HG03280 (cell line): ENCODE results near the gene PIP5K1C.

Experiments used
- ATAC-seq: cut with Tn5 transposase; IDR thresholded peaks from one replicate; pipeline ENCODE4 v1.9.1; 2021; ENCODE audit warnings: mild to moderate bottlenecking, moderate library complexity; ENCODE audit not compliant: unreplicated experiment

Gene PIP5K1C

GRCh38 chr19:3646336-3647092, 53.8 kb downstream of the PIP5K1C start:
- no peak for ATAC-seq

- no peak for ATAC-seq
Measured at GRCh38 chr19:3645726-3646125, 54.5 kb downstream of the PIP5K1C start.

DNA sequence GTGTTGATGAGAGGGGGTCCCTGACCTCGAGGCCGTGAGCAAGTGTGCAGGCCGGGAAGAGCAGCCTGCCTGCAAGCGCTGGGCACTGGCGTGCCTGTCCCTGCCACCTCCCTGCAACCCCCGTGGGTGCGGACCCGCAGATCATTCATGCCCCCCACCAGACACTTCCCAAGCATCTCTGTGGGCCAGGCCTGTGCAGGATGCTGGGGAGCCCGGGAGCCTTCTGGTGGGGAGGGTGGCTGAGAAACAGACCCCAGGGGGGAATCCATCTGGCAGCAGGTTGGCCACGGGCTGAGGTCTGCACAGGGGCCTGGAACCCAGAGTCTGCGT, 55.2 kb downstream of the PIP5K1C start:
- no peak for ATAC-seq

- ATAC-seq: no peak
Measured at GRCh38 chr19:3644351-3645066, 55.8 kb downstream of the PIP5K1C start.

- ATAC-seq: no peak
Measured at GRCh38 chr19:3643674-3644313, 56.5 kb downstream of the PIP5K1C start.

- ATAC-seq: no peak
Measured at GRCh38 chr19:3642987-3643673, 57.1 kb downstream of the PIP5K1C start.

DNA sequence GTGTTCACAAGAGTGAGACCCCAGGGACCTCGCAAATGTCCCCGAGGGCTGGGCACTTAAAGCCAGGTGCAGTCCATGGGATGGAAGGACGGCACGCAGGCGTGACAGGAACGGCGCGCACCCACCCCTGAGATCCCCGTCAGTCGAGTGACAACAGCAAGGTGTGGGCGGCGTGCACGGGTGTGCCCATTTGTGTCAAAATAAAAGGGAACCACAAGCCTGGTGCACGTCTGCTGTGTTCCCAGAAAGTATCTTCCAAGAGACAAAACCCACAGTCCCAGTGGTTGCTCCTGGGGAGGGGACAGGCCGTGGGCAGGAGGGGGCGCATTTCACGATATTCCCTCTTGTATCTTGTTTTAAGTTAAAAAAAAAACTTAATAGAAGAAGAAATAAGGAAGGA, 58.0 kb downstream of the PIP5K1C start:
- ATAC-seq: no peak

GRCh38 chr19:3641515-3642269, 58.6 kb downstream of the PIP5K1C start:
- no peak for ATAC-seq

GRCh38 chr19:3639479-3639878, 60.8 kb downstream of the PIP5K1C start:
- no peak for ATAC-seq

DNA sequence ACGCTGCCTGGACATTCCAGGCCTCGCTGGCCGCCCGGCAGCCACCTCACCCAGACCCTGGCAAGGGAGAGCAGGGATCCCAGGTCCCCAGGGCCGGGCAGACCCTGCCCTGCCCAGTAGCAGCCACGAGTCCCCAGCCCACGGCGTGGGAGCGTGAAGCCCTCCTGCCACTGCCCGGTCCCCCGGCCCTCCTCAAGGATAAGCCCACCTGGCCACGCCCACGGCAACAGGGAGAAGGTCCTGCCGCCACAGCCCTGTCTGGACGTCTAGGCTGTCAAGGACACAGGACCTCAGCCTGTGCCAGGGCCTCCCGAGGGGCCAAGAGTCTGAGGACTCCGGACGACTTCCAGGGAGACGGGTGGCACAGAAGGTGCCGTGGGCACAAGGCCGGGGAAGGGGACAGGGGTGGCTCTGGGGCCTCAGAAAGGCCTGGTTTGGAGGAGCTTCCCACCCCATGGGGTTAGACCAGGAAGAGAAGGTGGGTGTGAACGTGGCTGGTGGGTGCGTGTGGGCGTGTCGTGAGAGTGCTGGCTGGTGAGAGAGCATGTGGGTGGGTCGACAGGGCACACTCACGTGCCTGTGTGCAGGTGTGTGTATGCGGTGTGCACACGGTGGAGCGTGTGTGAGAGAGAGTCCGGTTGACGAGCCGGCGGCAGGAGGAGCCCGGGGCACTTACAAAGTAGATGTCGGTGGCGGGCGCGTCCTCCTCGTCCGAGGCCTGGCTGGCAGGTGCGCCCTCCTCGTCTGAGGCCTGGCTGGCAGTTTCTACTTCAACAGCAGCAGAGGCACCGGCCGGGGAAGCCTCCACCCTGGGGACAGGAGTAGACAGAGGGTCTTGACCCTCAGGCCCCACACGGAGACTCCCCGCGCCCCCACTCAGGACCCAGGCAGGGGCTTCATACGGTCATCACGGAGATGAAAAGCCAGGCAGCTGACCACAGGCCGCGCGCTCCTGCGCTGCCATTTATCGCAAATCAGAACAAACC, 61.8 kb downstream of the PIP5K1C start:
- no peak for ATAC-seq

DNA sequence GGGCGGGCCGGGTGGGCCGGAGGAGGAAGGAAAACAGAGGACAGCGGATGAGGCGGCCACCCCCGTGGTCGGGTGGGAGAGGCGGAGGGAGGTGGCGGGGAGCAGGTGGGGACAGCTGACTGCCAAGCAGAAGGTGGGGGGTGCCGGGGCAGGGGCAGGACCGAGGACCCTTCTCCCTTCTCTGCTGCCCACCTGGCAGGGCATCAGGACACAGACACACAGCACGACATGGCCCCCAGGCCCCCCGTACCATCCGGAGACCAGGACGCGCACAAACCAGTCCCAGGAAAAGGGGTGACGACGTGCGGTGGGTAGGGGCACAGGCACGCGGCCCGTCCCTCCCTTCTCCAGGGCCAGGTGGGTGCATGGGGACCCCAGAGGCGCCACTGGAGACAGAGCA, 62.6 kb downstream of the PIP5K1C start:
- ATAC-seq: no peak

GRCh38 chr19:3636962-3637361, 63.3 kb downstream of the PIP5K1C start:
- ATAC-seq: no peak

DNA sequence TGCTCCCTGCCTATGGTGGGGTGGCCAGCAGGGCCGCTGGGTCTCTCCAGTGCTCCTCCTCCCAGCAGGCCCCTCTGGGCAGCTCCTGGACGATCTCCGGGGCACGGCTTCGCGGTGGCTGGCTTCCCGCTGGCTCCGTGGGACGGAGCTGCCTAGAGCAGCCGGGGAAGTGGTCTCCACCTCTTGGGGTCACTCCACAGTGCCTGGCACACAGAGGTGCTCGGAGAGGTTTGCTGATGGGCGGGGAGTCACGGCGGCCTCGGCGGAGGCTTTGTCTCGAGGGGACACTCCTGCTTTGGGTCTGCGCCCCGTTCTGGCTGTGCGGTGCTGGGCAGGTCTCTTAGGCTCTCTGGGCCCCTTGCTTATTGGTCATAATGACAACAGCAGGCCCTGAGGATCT, 63.8 kb downstream of the PIP5K1C start:
- ATAC-seq: no peak

GRCh38 chr19:3634496-3635045, 65.7 kb downstream of the PIP5K1C start:
- no peak for ATAC-seq

GRCh38 chr19:3633559-3633988, 66.7 kb downstream of the PIP5K1C start:
- ATAC-seq: no peak

DNA sequence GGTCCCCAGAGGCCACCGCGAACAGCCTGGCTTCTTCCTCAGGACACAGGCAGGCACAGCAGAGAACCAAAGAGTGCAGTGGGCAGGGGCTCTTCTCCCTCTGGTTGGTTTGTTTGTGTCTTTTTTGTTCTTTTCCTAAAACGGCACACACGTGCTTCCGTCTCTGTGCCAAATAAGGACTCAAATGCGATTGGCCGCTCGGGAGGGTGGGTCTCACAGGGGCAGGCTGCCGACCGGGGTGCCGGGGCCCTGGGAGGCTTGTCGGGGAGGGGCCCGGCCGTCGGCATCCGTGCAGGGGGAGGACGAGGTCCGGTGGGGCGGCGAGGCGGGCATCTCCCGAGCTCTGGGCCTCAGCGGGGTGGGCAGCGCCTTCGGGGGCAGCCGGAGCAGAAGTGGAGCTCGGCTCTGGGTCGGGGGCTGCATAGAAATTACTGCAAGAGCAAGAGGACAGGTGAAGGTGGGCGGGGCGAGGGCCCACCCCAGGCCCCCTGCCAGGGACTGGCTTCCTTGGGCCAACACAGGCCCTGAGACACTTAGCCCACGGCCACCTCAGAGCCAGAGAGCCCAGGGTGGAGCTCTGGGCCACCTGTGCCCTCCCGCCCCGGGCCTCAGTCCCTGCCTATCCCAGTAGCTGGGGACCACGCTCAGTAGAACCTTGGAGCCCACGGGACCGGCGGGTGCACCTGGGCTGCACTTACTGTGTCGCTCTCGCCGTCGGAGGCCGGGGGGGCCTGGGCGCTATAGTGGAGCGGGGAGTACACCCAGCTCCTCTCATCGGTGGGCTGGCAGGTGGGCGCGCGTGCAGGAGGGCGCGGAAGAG, 67.3 kb downstream of the PIP5K1C start:
- no peak for ATAC-seq

DNA sequence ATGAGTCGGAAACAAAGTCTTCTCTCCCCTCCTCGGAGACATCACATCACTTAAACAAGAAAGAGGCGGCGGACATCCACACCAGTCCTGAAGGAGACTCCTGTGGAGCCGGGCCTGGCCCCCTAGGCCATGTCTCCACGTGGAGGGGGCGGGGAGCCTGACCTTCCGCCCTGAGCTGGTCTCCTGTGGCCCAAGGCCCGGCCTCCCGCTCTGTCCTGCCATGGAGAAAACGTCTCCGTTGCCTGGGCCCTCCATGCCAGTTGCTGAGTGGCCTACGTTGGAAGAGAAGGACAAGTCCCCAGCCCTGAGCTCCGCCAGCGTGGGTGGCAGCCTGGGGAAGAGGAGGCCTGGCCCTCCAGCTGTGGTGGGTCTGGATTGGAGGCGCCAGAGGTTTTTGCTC, 68.2 kb downstream of the PIP5K1C start:
- no peak for ATAC-seq

GRCh38 chr19:3631053-3631861, 69.0 kb downstream of the PIP5K1C start:
- no peak for ATAC-seq
